H1 (cell line): ENCODE results near the gene LRRC4C. TPM values are rescaled to one million over a fixed set of nuclear protein-coding genes. Genes with fewer than 3 reads are reported as not detected.

Experiments used
- RAD21 ChIP-seq, 2 experiments: IDR thresholded peaks in 1 of 2; conservative IDR thresholded peaks in 1 of 2; 2 replicates each; pipeline ENCODE4 v1.6.1; 2011; ENCODE audit warnings: low read depth in 2 of 2, low read length in 2 of 2, improper control_type of control experiment in 1 of 2, inconsistent platforms in 1 of 2, mild to moderate bottlenecking in 1 of 2, moderate library complexity in 1 of 2
- polyA plus RNA-seq, 7 experiments: library from polyadenylated mRNA; depleted of rRNA in 3 of 7; stranded (reverse) in 5 of 7; unstranded in 2 of 7; fragments of >200 nt in 5 of 7; fragments of 200-250 nt in 2 of 7; gene quantifications; 1 replicate in 5 of 7; 2 replicates in 1 of 7; 4 replicates in 1 of 7; pipeline versions ENCODE4 v1.2.1 to v1.2.3, GENCODE V29; 2011 to 2013; ENCODE audit warnings: missing spikeins in 2 of 7, mixed read lengths in 2 of 7
- total RNA-seq: library from RNA; stranded (reverse); fragmentation: NEBNext Ultra II Directional; extraction: Animal tissue kit (Norgen Biotek cat#: 25700); gene quantifications from 2 replicates; pipeline ENCODE4 v1.2.1, GENCODE V29; 2021

LRRC4C gene
- total and polyA plus RNA-seq, 2 of the 8 experiments (the other 6 are each of a cell fraction or from before 2014, with no cell fraction given), result 0.23 to 2.2 TPM

DNA sequence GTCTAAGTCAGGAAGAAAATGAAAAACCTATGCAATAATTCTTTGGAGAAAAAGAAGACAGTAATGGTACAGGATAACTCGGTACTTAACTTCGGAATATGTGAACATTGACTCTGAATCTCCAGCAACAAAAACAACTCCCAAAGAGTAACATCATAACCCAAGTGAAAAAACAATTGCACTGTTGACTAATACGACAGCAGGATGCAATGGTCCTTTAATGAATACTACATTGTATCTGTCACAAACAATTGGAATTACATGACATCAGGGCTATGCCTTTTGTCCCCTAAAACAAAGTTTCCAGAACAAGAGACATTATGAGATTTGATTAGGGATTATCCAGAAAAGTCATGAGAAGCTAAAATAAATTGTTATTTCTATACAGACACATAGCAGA is 1065.9 kb downstream of the LRRC4C start (continued):
- no peak for TF ChIP-seq RAD21 (IDR thresholded peaks at IDR 0.05 in 1 of 2, conservative IDR thresholded peaks at IDR 0.05 in 1 of 2; ENCODE audit: low read depth in 2 of 2, low read length in 2 of 2)
- TF ChIP-seq, all 59 proteins: peak for 0
